Subcutaneous abdominal adipose tissue (tissue), 5 donors: ENCODE results near the gene MKNK2.
"Not testable (repeated sequence)": the region's sequence is repeated elsewhere in the genome, so short reads cannot be mapped to it uniquely, and the experiment has no call there.

Experiments used
- H3K27ac ChIP-seq: one replicate; pipeline ENCODE4 v1.7.0; 2013; ENCODE audit warnings: low read depth, mild to moderate bottlenecking, inconsistent platforms, low read length, moderate library complexity
- H3K27me3 ChIP-seq, 5 donors: one replicate each; pipeline ENCODE4 v1.7.0; 2013; ENCODE audit warnings: low read length in 5 of 5, inconsistent platforms in 1 of 5; ENCODE audit not compliant: control insufficient read depth in 5 of 5, insufficient read depth in 4 of 5
- H3K36me3 ChIP-seq, 5 donors: one replicate each; pipeline ENCODE4 v1.7.0; 2013; ENCODE audit warnings: low read length in 5 of 5; ENCODE audit not compliant: control insufficient read depth in 5 of 5, insufficient read depth in 5 of 5
- H3K4me1 ChIP-seq, 5 donors: one replicate each; pipeline ENCODE4 v1.7.0; 2013; ENCODE audit warnings: low read length in 5 of 5, mild to moderate bottlenecking in 3 of 5, moderate library complexity in 1 of 5; ENCODE audit not compliant: control insufficient read depth in 5 of 5, insufficient read depth in 5 of 5
- H3K4me3 ChIP-seq, 5 donors: one replicate each; pipeline ENCODE4 v1.7.0; 2013; ENCODE audit warnings: low read length in 5 of 5, low read depth in 1 of 5
- H3K9ac ChIP-seq, 5 donors: one replicate each; pipeline ENCODE4 v1.7.0; 2013; ENCODE audit warnings: low read length in 5 of 5, mild to moderate bottlenecking in 4 of 5, moderate library complexity in 3 of 5
- H3K9me3 ChIP-seq, 5 donors: one replicate each; pipeline ENCODE4 v1.7.0; 2013; ENCODE audit warnings: low read length in 5 of 5; ENCODE audit not compliant: control insufficient read depth in 5 of 5
- donor health status: healthy.
- donor health status: healthy.
- donor health status: healthy.
- donor health status: healthy.
- donor health status: healthy.

Gene MKNK2

DNA sequence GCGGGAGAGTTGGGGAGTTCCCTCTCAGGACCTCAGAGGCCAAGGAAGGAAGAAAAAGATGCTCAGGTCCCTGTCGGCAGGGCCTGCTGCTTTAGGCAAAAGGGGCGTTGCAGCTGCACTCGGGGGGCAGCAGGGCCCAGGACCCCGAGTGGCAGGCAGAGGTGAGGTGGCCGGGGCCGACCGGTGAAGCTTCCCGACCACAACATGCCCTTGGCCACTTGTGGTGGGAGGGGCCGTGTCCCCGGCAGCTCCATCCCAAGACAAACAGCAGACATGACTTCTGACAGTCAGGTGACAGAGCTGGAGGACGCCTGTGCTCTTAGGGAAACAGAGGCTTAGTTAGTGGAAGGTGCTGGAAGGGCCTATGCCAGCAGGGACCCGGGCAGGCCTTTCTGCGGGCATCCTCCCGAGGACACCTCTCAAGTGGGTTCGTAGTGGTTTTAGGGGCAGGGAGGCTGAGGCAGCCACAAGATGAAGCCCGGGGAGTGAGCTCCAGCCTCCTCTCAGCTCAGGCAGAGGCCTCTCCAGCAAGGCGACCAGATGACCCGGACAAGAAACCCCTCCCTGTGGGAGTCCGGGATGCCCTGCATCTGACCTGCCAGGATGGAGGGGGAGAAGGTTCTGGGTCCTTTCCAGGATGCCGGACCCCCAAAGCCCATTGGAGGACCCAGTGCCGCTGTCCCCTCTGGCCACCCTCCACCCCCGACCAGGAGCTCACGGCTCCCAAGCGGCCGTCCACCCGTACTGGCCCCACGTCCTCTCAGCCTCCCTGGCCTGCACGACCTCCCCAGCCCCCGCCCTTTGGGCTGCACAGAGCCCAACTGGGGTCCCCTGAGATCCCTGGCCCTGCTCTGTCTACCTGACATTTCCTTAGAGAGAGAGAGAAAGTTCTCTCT lies 59.8 kb downstream of the MKNK2 start:
- H3K4me3 ChIP-seq, result no peak overlapping the region
- no peak overlapping the region for H3K27ac ChIP-seq
- H3K27me3 ChIP-seq, result no peaks in the 10 kb centered on the region
- peaks cover 0 to 64% (median 58%) of the 10 kb centered on the region in 5 donors for H3K36me3 ChIP-seq
- no peaks in the 10 kb centered on the region for H3K9me3 ChIP-seq
- H3K9ac ChIP-seq, result no peak overlapping the region
- no peaks in the 10 kb centered on the region for H3K4me1 ChIP-seq

DNA sequence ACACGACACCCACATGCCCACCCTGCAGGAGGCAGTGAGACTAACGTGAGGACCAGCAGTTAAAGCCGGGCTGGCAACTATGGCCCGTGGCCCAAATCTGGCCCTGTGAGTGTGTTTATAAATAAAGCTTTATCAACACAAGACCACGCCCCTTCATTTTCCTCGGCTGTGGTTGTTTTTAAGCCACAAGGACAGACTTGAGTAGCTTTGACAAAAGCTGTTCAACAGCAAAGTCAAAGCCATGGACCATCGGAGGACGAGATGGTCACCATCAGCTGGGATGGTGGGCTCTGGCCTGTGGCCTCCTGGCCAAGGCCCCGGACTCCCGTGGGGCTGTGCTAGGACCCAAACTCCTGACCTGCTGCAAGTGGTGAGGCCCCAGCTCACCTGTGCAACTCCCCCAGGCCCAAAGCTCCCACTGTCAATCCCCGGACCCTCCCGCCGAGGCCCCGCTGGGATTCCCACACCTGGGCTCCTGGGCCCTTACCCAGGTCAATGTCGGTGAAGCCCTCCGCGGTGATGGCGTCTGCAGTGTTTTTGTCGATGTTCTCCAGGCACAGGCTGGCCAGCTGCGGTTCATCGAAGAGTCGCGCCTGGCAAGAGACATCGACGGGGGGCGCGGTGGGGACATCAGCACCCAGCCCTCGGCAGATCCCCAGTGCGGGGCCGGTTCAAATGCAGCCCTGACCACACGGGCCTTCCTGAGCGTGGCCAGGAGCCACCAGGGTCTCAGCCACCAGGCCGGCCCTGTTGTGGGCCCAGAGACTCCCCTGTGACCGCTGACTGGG lies 60.6 kb downstream of the MKNK2 start:
- Histone ChIP-seq H3K27me3 (no peaks in the 10 kb centered on the region), H3K9ac (no peak overlapping the region), H3K4me3 (no peak overlapping the region), H3K27ac (no peak overlapping the region), H3K36me3 (peaks cover 0 to 70% (median 62%) of the 10 kb centered on the region in 5 donors), H3K9me3 (no peaks in the 10 kb centered on the region), H3K4me1 (no peaks in the 10 kb centered on the region)

DNA sequence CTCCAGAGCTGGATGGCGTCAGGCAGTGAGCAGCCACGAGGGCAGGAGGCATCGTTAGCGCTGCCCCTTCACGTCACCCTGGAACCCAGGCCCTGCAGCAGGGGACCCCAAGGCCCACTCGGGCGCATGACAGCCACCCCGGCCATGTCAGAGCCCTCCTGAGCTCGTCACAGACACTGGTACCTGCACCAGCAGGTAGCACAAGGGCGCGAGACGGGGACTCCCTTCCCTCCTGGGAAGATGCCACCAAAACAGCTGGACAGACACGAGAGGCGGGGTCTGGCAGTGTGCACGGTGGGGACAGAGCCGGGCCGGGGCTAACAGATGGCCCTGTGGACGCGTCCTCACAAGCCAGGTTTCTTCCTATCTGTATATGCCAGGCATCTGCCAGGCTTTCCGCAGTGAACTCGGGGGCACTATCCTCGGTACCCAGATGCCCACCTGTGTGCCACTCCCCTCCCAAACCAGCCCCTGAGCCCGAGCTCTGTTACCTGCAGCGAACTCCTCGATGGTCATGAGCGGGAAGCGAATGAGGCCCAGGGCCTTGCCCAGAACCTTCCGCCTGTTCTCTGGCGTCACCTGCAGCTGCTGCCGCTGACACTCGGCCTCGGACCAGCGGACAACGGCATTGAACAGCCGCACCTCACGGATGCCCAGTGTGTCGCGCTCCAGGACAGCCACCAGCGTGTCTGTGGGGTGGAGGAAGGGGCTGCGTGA lies 61.4 kb downstream of the MKNK2 start:
- peaks cover 0 to 75% (median 69%) of the 10 kb centered on the region in 5 donors for H3K36me3 ChIP-seq

DNA sequence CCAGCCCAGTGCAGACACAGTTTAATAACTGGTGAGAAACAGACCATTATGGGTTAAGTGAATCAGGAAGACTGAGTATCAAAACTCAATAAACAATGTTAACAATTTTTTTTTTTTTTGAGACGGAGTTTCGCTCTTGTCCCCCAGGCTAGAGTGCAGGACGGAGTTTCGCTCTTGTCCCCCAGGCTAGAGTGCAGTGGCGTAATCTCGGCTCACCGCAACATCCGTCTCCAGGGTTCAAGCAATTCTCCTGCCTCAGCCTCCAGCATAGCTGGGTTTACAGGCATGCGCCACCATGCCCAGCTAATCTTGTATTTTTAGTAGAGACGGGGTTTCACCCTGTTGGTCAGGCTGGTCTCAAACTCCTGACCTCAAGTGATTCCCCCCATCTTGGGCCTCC lies 62.6 kb downstream of the MKNK2 start:
- not testable (repeated sequence) for H3K27me3 ChIP-seq, H3K4me3 ChIP-seq, H3K4me1 ChIP-seq, H3K27ac ChIP-seq, H3K9me3 ChIP-seq, H3K9ac ChIP-seq
- H3K36me3 ChIP-seq, result peaks cover 0 to 81% (median 69%) of the 10 kb centered on the region in 5 donors

More for the DNA sequence above, 61.4 kb downstream of the MKNK2 start:
- Histone ChIP-seq H3K4me1 (no peaks in the 10 kb centered on the region), H3K9ac (no peak overlapping the region), H3K4me3 (no peak overlapping the region), H3K9me3 (no peaks in the 10 kb centered on the region), H3K27me3 (no peaks in the 10 kb centered on the region), H3K27ac (no peak overlapping the region)
